K562 (cell line): ENCODE data around the gene RABL6. TPM values are rescaled to one million over a fixed set of nuclear protein-coding genes. Genes with fewer than 3 reads are reported as not detected.
A peak's percentile ranks its signal among the peaks of the same experiment; 100 is the strongest.
"Not testable (repeated sequence)": the region's sequence is repeated elsewhere in the genome, so short reads cannot be mapped to it uniquely, and the experiment has no call there.

ENCODE experiments used
- ATAC-seq: fragments of 200-7000 bp; cut with Tn5 transposase; 3 replicates; pipeline ENCODE4 v1.9.1; 2020; ENCODE audit warnings: moderate library complexity
- BruUV-seq: library from RNA; stranded (reverse); fragments of 400-500 nt; replicated peaks from 2 replicates; lab custom pipeline; 2021; lab: Mats Ljungman, UMichigan
- CTCF ChIA-PET: fragments of 300-600 bp; formaldehyde crosslinking; extraction: SDS; loops from one replicate; lab custom pipeline; 2021; ENCODE audit warnings: low intra/inter-chr PET ratio; lab: Yijun Ruan, JAX
- POLR2A ChIA-PET: fragments of 300-600, 350-650 bp; sonication (Branson Sonifier 250); formaldehyde crosslinking; extraction: SDS; loops from one replicate; lab custom pipeline; 2021; ENCODE audit warnings: antibody characterized with exemption, inconsistent platforms; lab: Yijun Ruan, JAX
- DNase-seq, 4 experiments: peaks; one replicate each; pipeline versions ENCODE4 v3.0.0 to v3.0.0-alpha.2; 2011 to 2018; ENCODE audit warnings: low spot score in 3 of 4, mixed read lengths in 3 of 4; ENCODE audit errors: extremely low read depth in 1 of 4
- FAIRE-seq: peaks from 2 replicates; lab custom pipeline; 2011; peaks lifted over from hg19 to GRCh38; lab: Jason Lieb, UNC
- H2AFZ ChIP-seq: 2 replicates; pipeline ENCODE4 v1.6.0; 2011; ENCODE audit warnings: low read depth, low read length, control low read depth, inconsistent platforms
- H3K27ac ChIP-seq: fragments of 200-600 bp; 3 replicates; pipeline ENCODE4 v1.8.0; 2011; ENCODE audit warnings: low read depth, mild to moderate bottlenecking, control low read depth, inconsistent platforms, low read length, moderate library complexity, mixed read lengths; ENCODE audit errors: extremely low read depth
- H3K27me3 ChIP-seq, 2 experiments: fragments of 300-600 bp in 1 of 2; 2 replicates in 1 of 2; 3 replicates in 1 of 2; pipeline versions ENCODE4 v1.6.0 to v1.8.0; 2011; ENCODE audit warnings: inconsistent platforms in 2 of 2, low read length in 2 of 2, mild to moderate bottlenecking in 1 of 2, mixed read lengths in 1 of 2, moderate library complexity in 1 of 2; ENCODE audit not compliant: control insufficient read depth in 2 of 2, insufficient read depth in 2 of 2
- H3K36me3 ChIP-seq: fragments of 300-600 bp; 3 replicates; pipeline ENCODE4 v1.8.0; 2011; ENCODE audit warnings: mild to moderate bottlenecking, low read length, inconsistent platforms; ENCODE audit not compliant: control insufficient read depth, insufficient read depth
- H3K4me1 ChIP-seq, 2 experiments: fragments of 200-600 bp in 1 of 2; replicated peaks in 1 of 2; 2 replicates in 1 of 2; 3 replicates in 1 of 2; pipeline versions ENCODE4 v1.5.1 to v1.8.0; 2011; ENCODE audit warnings: inconsistent platforms in 2 of 2, low read length in 2 of 2, mild to moderate bottlenecking in 1 of 2, mixed read lengths in 1 of 2, moderate library complexity in 1 of 2; ENCODE audit not compliant: control insufficient read depth in 2 of 2, insufficient read depth in 2 of 2
- H3K4me2 ChIP-seq: 2 replicates; pipeline ENCODE4 v1.6.1; 2011; ENCODE audit warnings: low read length, control low read depth, inconsistent platforms, mixed read lengths; ENCODE audit not compliant: insufficient read depth
- H3K4me3 ChIP-seq: fragments of 200-600 bp; sonication (generic), shearing (Covaris generic); 2 replicates; pipeline ENCODE4 v1.5.1; 2016; ENCODE audit warnings: control low read depth, inconsistent platforms
- H3K79me2 ChIP-seq: fragments of 200-600 bp; 3 replicates; pipeline ENCODE4 v1.8.0; 2011; ENCODE audit warnings: low read length, inconsistent platforms; ENCODE audit not compliant: control insufficient read depth, insufficient read depth
- H3K9ac ChIP-seq, 2 experiments: 2 replicates each; pipeline versions ENCODE4 v1.6.0 to v1.6.1; 2011; ENCODE audit warnings: low read depth in 2 of 2, low read length in 2 of 2, control low read depth in 1 of 2, inconsistent platforms in 1 of 2, mild to moderate bottlenecking in 1 of 2, mixed read lengths in 1 of 2; ENCODE audit not compliant: insufficient read depth in 1 of 2
- H3K9me1 ChIP-seq: one replicate; pipeline ENCODE4 v1.6.0; 2011; ENCODE audit warnings: inconsistent platforms, mild to moderate bottlenecking, low read length, moderate library complexity; ENCODE audit not compliant: control insufficient read depth, insufficient read depth
- H3K9me3 ChIP-seq: replicated peaks from 2 replicates; pipeline ENCODE4 v1.5.1; 2011; ENCODE audit warnings: low read depth, low read length, inconsistent platforms; ENCODE audit not compliant: control insufficient read depth, insufficient read depth
- H4K20me1 ChIP-seq: replicated peaks from 2 replicates; pipeline ENCODE4 v1.6.1; 2011; ENCODE audit warnings: low read length, inconsistent platforms, mixed read lengths; ENCODE audit not compliant: control insufficient read depth, insufficient read depth
- CREM ChIP-seq: IDR thresholded peaks from 2 replicates; pipeline ENCODE4 v1.6.1; 2014; ENCODE audit warnings: antibody characterized with exemption, low read depth
- FOXK1 ChIP-seq: sonication (generic); formaldehyde crosslinking; IDR thresholded peaks from 2 replicates; pipeline ENCODE4 v1.8.0; 2022; ENCODE audit warnings: missing genetic modification reagents, mild to moderate bottlenecking, borderline replicate concordance
- GTF2E2 ChIP-seq: fragments of 200-800 bp; sonication (Bioruptor generic); IDR thresholded peaks from 2 replicates; pipeline ENCODE4 v1.6.1; 2016; ENCODE audit warnings: missing genetic modification characterization, missing compliant biosample characterization
- MBD1 ChIP-seq: fragments of 250-450 bp; sonication (Bioruptor Pico); IDR thresholded peaks from 2 replicates; pipeline ENCODE4 v1.8.0; 2022; ENCODE audit warnings: inconsistent platforms
- NFIC ChIP-seq: fragments of 450-650 bp; IDR thresholded peaks from 2 replicates; pipeline ENCODE4 v1.6.1; 2017; ENCODE audit warnings: mild to moderate bottlenecking, inconsistent platforms
- THAP12 ChIP-seq: fragments of 250-450 bp; sonication (Bioruptor Pico); IDR thresholded peaks from 2 replicates; pipeline ENCODE4 v1.9.0; 2021; ENCODE audit warnings: mild to moderate bottlenecking, inconsistent platforms
- WGBS: fragments of 100-300 bp; shearing (Covaris generic); methylation state at CpG from one replicate; pipeline ENCODE4 v1.1.6; 2016; ENCODE audit warnings: low coverage, mixed read lengths; ENCODE audit not compliant: insufficient coverage; ENCODE audit errors: missing lambda C conversion rate; 5-methylcytosine and 5-hydroxymethylcytosine counted together
- in situ Hi-C: fragments of 300-500 bp; cut with MboI; formaldehyde crosslinking; loops from 4 replicates; pipeline ENCODE4 v1.15.0; 2018; ENCODE audit warnings: inconsistent platforms, mixed read lengths
- intact Hi-C: fragments of 100-400 bp; cut with micrococcal nuclease; formaldehyde crosslinking; loops from 2 replicates; pipeline ENCODE4 v1.14.2; 2022
- polyA plus RNA-seq, 8 experiments: library from polyadenylated mRNA; depleted of rRNA in 4 of 8; stranded (reverse) in 5 of 8; unstranded in 3 of 8; fragments of >200 nt; fragmentation: Nextera tagmentation in 2 of 8; fragmentation: Illumina TruSeq in 1 of 8; extraction: Ambion mirVana in 2 of 8; extraction: Trizol in 1 of 8; gene quantifications; 2 replicates each; pipeline versions ENCODE4 v1.2.1 to v1.2.3, GENCODE V29; 2011 to 2014; ENCODE audit warnings: inconsistent platforms in 1 of 8, missing spikeins in 1 of 8
- total RNA-seq, 7 experiments: library from RNA; depleted of rRNA in 6 of 7; stranded (reverse); fragments of >200 nt in 6 of 7; fragmentation: Illumina TruSeq in 2 of 7; extraction: Trizol in 2 of 7; gene quantifications; 2 replicates each; pipeline versions ENCODE4 v1.2.1 to v1.2.3, GENCODE V29; 2011 to 2021; ENCODE audit warnings: low replicate concordance in 1 of 7

RABL6 gene
- total and polyA plus RNA-seq, 9 of the 15 experiments (the other 6 are each of a cell fraction or from before 2014, with no cell fraction given), result 5.6 to 181 (median 84.5) TPM

- H4K20me1 ChIP-seq, FAIRE-seq, DNase-seq, H3K4me2 ChIP-seq, H3K9ac ChIP-seq, H3K36me3 ChIP-seq, H3K4me3 ChIP-seq, H3K27me3 ChIP-seq, BruUV-seq, ATAC-seq, H3K9me1 ChIP-seq, H3K9me3 ChIP-seq, H3K27ac ChIP-seq, H3K79me2 ChIP-seq, H2AFZ ChIP-seq, POLR2A ChIA-PET: not testable (repeated sequence)
- H3K4me1 ChIP-seq, result peaks cover 38 to 40% of the 10 kb centered on the region in 2 experiments
- intact Hi-C loops (loop anchor here (1.0 to 10.0 kb wide), 4 partner anchors 54 to 458 kb away; partner anchors contain the start of genes C8G and TUBB4B), in situ Hi-C loops (loop anchor here (25.0 kb wide), 1 partner anchor 450 kb away; the partner anchor contains the start of genes CYSRT1, RNF224, SLC34A3 and TUBB4B)
- peak; percentile 22; the same call in 1 of the 2 replicates for TF ChIP-seq NFIC
- CTCF ChIA-PET, result interaction anchor here (0.6 to 1.6 kb wide), 5 partner anchors 22 to 508 kb away, joined by 3 to 10 read pairs (median 3); no protein-coding TSS in a partner anchor
- 33% methylated on average over 4 of the region's 4 CpGs for WGBS
Measured at GRCh38 chr9:136786983-136787382, 20.8 kb upstream of the RABL6 start.

GRCh38 chr9:136787690-136788400, 19.9 kb upstream of the RABL6 start:
- intact Hi-C loops (loop anchor here (1.0 to 10.0 kb wide), 4 partner anchors 53 to 457 kb away; partner anchors contain the start of genes C8G and TUBB4B), in situ Hi-C loops (loop anchor here (25.0 kb wide), 1 partner anchor 449 kb away; the partner anchor contains the start of genes CYSRT1, RNF224, SLC34A3 and TUBB4B)
- Histone ChIP-seq H3K27me3 (no peaks in the 10 kb centered on the region), H3K79me2 (peaks cover 17% of the 10 kb centered on the region), H3K9me3 (no peaks in the 10 kb centered on the region), H3K9ac (peak overlapping the region in 1 of 2 experiments; percentile 74; a peak in 2 of 4 replicates), H3K4me1 (peaks cover 47% of the 10 kb centered on the region in 2 experiments), H3K4me3 (peak overlapping the region; percentile 21; the same call in 1 of the 2 replicates), H3K27ac (peak overlapping the region; percentile 93), H4K20me1 (peaks cover 5% of the 10 kb centered on the region; the same call in 1 of the 2 replicates), H3K9me1 (no peaks in the 10 kb centered on the region), H3K4me2 (peak overlapping the region; percentile 81), H2AFZ (peak overlapping the region; percentile 87), H3K36me3 (peaks cover 8% of the 10 kb centered on the region; the same call in 1 of the 3 replicates)
- 9% methylated on average over 21 of the region's 21 CpGs for WGBS
- DNase-seq, result peak; percentile 64 to 91 (median 70)
- CTCF ChIA-PET, result interaction anchor here (0.6 to 1.6 kb wide), 5 partner anchors 21 to 507 kb away, joined by 3 to 10 read pairs (median 3); no protein-coding TSS in a partner anchor
- peak; percentile 13 for ATAC-seq
- POLR2A ChIA-PET, result interaction anchor here (0.7 kb wide), 1 partner anchor 12 kb away, joined by 6 read pairs; no protein-coding TSS in a partner anchor
- FAIRE-seq, result peak; percentile 75
- BruUV-seq, result no TSS peak
- no peak for TF ChIP-seq MBD1
- no peak for TF ChIP-seq THAP12
- no peak for TF ChIP-seq FOXK1
- TF ChIP-seq GTF2E2 (tag), result no peak
- TF ChIP-seq CREM, result peak; percentile 51
